HL-60 (cell line): ENCODE data around the gene LFNG.

Experiments used
- CTCF ChIP-seq: IDR thresholded peaks from one replicate; pipeline ENCODE4 v1.5.1; 2011; ENCODE audit warnings: low read length, control low read depth, inconsistent platforms; ENCODE audit not compliant: insufficient read depth
- GABPA ChIP-seq: IDR thresholded peaks from 2 replicates; pipeline ENCODE4 v1.6.1; 2012; ENCODE audit warnings: low read depth
- POLR2AphosphoS5 ChIP-seq: IDR thresholded peaks from 2 replicates; pipeline ENCODE4 v1.6.1; 2012; ENCODE audit warnings: low read depth
- TF ChIP-seq, protein P1 (sequence below): IDR thresholded peaks from 2 replicates; pipeline ENCODE4 v1.6.1; 2012; ENCODE audit warnings: low read depth; ENCODE audit not compliant: insufficient replicate concordance

DNA sequence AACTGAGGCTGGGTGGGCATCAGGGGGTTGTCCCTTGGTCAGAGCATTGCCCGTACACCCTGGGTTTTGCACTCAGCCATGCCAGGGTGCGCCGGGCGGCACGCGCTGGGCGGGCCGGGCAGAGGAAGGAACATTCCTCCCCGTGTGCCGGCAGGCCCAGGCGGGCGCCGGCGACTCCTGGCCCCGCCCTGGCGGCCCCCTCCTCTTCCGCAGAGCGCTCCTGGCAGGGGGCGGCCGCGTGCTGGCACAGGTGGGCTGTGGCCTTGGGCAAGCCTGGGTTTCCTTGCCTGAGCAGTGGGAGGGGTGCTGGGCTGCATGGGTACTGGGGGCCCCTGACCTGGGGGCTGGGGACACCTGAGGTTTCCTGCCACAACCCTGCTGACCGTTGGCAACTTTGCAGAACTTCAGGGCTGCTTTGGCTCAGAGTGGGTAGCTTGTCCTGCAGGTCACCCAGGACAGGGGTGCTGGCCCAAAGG, 3.9 kb downstream of the LFNG start:
- TF ChIP-seq CTCF (no peak), POLR2AphosphoS5 (no peak), GABPA (no peak)
- TF ChIP-seq, protein P1, sequence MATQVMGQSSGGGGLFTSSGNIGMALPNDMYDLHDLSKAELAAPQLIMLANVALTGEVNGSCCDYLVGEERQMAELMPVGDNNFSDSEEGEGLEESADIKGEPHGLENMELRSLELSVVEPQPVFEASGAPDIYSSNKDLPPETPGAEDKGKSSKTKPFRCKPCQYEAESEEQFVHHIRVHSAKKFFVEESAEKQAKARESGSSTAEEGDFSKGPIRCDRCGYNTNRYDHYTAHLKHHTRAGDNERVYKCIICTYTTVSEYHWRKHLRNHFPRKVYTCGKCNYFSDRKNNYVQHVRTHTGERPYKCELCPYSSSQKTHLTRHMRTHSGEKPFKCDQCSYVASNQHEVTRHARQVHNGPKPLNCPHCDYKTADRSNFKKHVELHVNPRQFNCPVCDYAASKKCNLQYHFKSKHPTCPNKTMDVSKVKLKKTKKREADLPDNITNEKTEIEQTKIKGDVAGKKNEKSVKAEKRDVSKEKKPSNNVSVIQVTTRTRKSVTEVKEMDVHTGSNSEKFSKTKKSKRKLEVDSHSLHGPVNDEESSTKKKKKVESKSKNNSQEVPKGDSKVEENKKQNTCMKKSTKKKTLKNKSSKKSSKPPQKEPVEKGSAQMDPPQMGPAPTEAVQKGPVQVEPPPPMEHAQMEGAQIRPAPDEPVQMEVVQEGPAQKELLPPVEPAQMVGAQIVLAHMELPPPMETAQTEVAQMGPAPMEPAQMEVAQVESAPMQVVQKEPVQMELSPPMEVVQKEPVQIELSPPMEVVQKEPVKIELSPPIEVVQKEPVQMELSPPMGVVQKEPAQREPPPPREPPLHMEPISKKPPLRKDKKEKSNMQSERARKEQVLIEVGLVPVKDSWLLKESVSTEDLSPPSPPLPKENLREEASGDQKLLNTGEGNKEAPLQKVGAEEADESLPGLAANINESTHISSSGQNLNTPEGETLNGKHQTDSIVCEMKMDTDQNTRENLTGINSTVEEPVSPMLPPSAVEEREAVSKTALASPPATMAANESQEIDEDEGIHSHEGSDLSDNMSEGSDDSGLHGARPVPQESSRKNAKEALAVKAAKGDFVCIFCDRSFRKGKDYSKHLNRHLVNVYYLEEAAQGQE, result no peak
